Measurements from ENCODE around the gene CKAP5.

The CKAP5 gene

GRCh38 chr11:46845740-46846509 is at the start of gene CKAP5:
TSS of gene CKAP5 (minus strand) at chr11:46846280. CDS start at chr11:46821231, 25,049 bp downstream.
- DNase-seq = peak; percentile 79

- no peak for DNase-seq
Observed at GRCh38 chr11:46895821-46896220, 49.7 kb upstream of the CKAP5 start.

GRCh38 chr11:46894961-46895360 is 48.9 kb upstream of the CKAP5 start:
- DNase-seq = no peak

- no peak for DNase-seq
Observed at GRCh38 chr11:46894506-46894905, 48.4 kb upstream of the CKAP5 start.

- DNase-seq = no peak
Observed at GRCh38 chr11:46892838-46893237, 46.8 kb upstream of the CKAP5 start.

GRCh38 chr11:46892109-46892508 is 46.0 kb upstream of the CKAP5 start:
- no peak for DNase-seq

GRCh38 chr11:46890665-46891064 is 44.6 kb upstream of the CKAP5 start:
- DNase-seq = no peak

GRCh38 chr11:46889689-46890475 is 43.8 kb upstream of the CKAP5 start:
- peak; percentile 27 for DNase-seq

- no peak for DNase-seq
Observed at GRCh38 chr11:46889251-46889650, 43.2 kb upstream of the CKAP5 start.

GRCh38 chr11:46888636-46889035 is 42.6 kb upstream of the CKAP5 start:
- no peak for DNase-seq

- DNase-seq = no peak
Observed at GRCh38 chr11:46886211-46886610, 40.1 kb upstream of the CKAP5 start.

GRCh38 chr11:46879056-46879585 is 33.0 kb upstream of the CKAP5 start:
- no peak for DNase-seq

GRCh38 chr11:46877580-46877979 is 31.5 kb upstream of the CKAP5 start:
- no peak for DNase-seq

- no peak for DNase-seq
Observed at GRCh38 chr11:46876471-46876870, 30.4 kb upstream of the CKAP5 start.

- DNase-seq = no peak
Observed at GRCh38 chr11:46874586-46874985, 28.5 kb upstream of the CKAP5 start.

- DNase-seq = no peak
Observed at GRCh38 chr11:46868912-46869311, 22.8 kb upstream of the CKAP5 start.

- DNase-seq = no peak
Observed at GRCh38 chr11:46865340-46865739, 19.3 kb upstream of the CKAP5 start.

- no peak for DNase-seq
Observed at GRCh38 chr11:46860218-46860617, 14.1 kb upstream of the CKAP5 start.

GRCh38 chr11:46858920-46859546 is 13.0 kb upstream of the CKAP5 start:
- no peak for DNase-seq

- DNase-seq = no peak
Observed at GRCh38 chr11:46857666-46858065, 11.6 kb upstream of the CKAP5 start.

GRCh38 chr11:46856605-46857343 is 10.7 kb upstream of the CKAP5 start:
- no peak for DNase-seq

GRCh38 chr11:46855863-46856262 is 9.8 kb upstream of the CKAP5 start:
- DNase-seq = no peak

- no peak for DNase-seq
Observed at GRCh38 chr11:46855167-46855566, 9.1 kb upstream of the CKAP5 start.
